Mesodermal cell (in vitro differentiated cells): ENCODE results near the gene EMD.

Experiments used
- H3K27ac ChIP-seq: 2 replicates; pipeline ENCODE4 v1.7.0; 2013; ENCODE audit warnings: mild to moderate bottlenecking, low read depth, low read length, moderate library complexity; ENCODE audit not compliant: severe bottlenecking
- H3K36me3 ChIP-seq: 2 replicates; pipeline ENCODE4 v1.7.1; 2013; ENCODE audit warnings: mild to moderate bottlenecking, low read length, moderate library complexity; ENCODE audit not compliant: control insufficient read depth, insufficient read depth
- H3K4me1 ChIP-seq: one replicate; pipeline ENCODE4 v1.7.1; 2013; ENCODE audit warnings: mild to moderate bottlenecking, low read length; ENCODE audit not compliant: insufficient read depth, control insufficient read depth, poor library complexity, severe bottlenecking
- H3K4me3 ChIP-seq: 2 replicates; pipeline ENCODE4 v1.7.0; 2013; ENCODE audit warnings: low read length, control low read depth, mild to moderate bottlenecking; ENCODE audit not compliant: insufficient read depth, poor library complexity, severe bottlenecking; ENCODE audit errors: extremely low read depth
- H3K9me3 ChIP-seq: 2 replicates; pipeline ENCODE4 v1.7.1; 2013; ENCODE audit warnings: mild to moderate bottlenecking, low read length, moderate library complexity; ENCODE audit not compliant: control insufficient read depth
- WGBS, 2 experiments: methylation state at CpG; one replicate each; pipeline ENCODE4 v1.1.5; 2013; ENCODE audit warnings: missing lambda C conversion rate in 2 of 2; ENCODE audit not compliant: insufficient coverage in 2 of 2; 5-methylcytosine and 5-hydroxymethylcytosine counted together

EMD gene

GRCh38 chrX:154355776-154356140, 23.3 kb upstream of the EMD start:
- H3K36me3 ChIP-seq, result peaks cover 63% of the 10 kb centered on the region
- H3K4me1 ChIP-seq, result no peaks in the 10 kb centered on the region
- 97 to 100% methylated on average over 2 to 10 of the region's 12 CpGs for WGBS, 2 experiments
- H3K27ac ChIP-seq, result no peak overlapping the region
- no peak overlapping the region for H3K4me3 ChIP-seq
- no peaks in the 10 kb centered on the region for H3K9me3 ChIP-seq

GRCh38 chrX:154356596-154356995, 22.5 kb upstream of the EMD start:
- Histone ChIP-seq H3K27ac (no peak overlapping the region), H3K4me1 (no peaks in the 10 kb centered on the region), H3K4me3 (no peak overlapping the region), H3K9me3 (no peaks in the 10 kb centered on the region), H3K36me3 (peaks cover 62% of the 10 kb centered on the region)
- WGBS, 2 experiments, result 97% methylated on average over 5 of the region's 13 CpGs; no CpG with 5 or more reads in 1 of the 2 experiments

GRCh38 chrX:154357205-154357604, 21.9 kb upstream of the EMD start:
- Histone ChIP-seq H3K9me3 (no peaks in the 10 kb centered on the region), H3K4me1 (no peaks in the 10 kb centered on the region), H3K4me3 (no peak overlapping the region), H3K36me3 (peaks cover 60% of the 10 kb centered on the region), H3K27ac (no peak overlapping the region)
- 94 to 98% methylated on average over 14 to 26 of the region's 27 CpGs for WGBS, 2 experiments

GRCh38 chrX:154358011-154358410, 21.1 kb upstream of the EMD start:
- H3K36me3 ChIP-seq, result peaks cover 63% of the 10 kb centered on the region
- no peaks in the 10 kb centered on the region for H3K4me1 ChIP-seq
- H3K9me3 ChIP-seq, result no peaks in the 10 kb centered on the region
- no peak overlapping the region for H3K27ac ChIP-seq
- no peak overlapping the region for H3K4me3 ChIP-seq
- WGBS, 2 experiments, result 96 to 100% methylated on average over 3 to 6 of the region's 11 CpGs

- H3K4me3 ChIP-seq, result no peak overlapping the region
- 96 to 100% methylated on average over 4 to 5 of the region's 6 CpGs for WGBS, 2 experiments
- H3K4me1 ChIP-seq, result no peaks in the 10 kb centered on the region
- H3K27ac ChIP-seq, result no peak overlapping the region
- H3K36me3 ChIP-seq, result peaks cover 63% of the 10 kb centered on the region
- no peaks in the 10 kb centered on the region for H3K9me3 ChIP-seq
Observed at GRCh38 chrX:154358829-154359228, 20.3 kb upstream of the EMD start.

GRCh38 chrX:154359362-154360154, 19.5 kb upstream of the EMD start:
- WGBS, 2 experiments, result 96% methylated on average over 23 of the region's 41 CpGs
- H3K36me3 ChIP-seq, result peaks cover 69% of the 10 kb centered on the region
- no peaks in the 10 kb centered on the region for H3K4me1 ChIP-seq
- no peak overlapping the region for H3K27ac ChIP-seq
- H3K9me3 ChIP-seq, result no peaks in the 10 kb centered on the region
- H3K4me3 ChIP-seq, result no peak overlapping the region

- Histone ChIP-seq H3K36me3 (peaks cover 68% of the 10 kb centered on the region), H3K4me1 (no peaks in the 10 kb centered on the region), H3K9me3 (no peaks in the 10 kb centered on the region), H3K27ac (no peak overlapping the region), H3K4me3 (no peak overlapping the region)
- 94 to 98% methylated on average over 12 to 15 of the region's 34 CpGs for WGBS, 2 experiments
Observed at GRCh38 chrX:154360155-154360713, 18.9 kb upstream of the EMD start.

GRCh38 chrX:154362085-154362742, 16.9 kb upstream of the EMD start:
- peaks cover 3% of the 10 kb centered on the region for H3K4me1 ChIP-seq
- 96% methylated on average over 7 to 18 of the region's 30 CpGs for WGBS, 2 experiments
- H3K4me3 ChIP-seq, result no peak overlapping the region
- no peaks in the 10 kb centered on the region for H3K9me3 ChIP-seq
- H3K36me3 ChIP-seq, result peaks cover 82% of the 10 kb centered on the region
- no peak overlapping the region for H3K27ac ChIP-seq

- WGBS, 2 experiments, result 97 to 98% methylated on average over 11 to 12 of the region's 20 CpGs
- H3K27ac ChIP-seq, result no peak overlapping the region
- no peaks in the 10 kb centered on the region for H3K9me3 ChIP-seq
- peaks cover 76% of the 10 kb centered on the region for H3K36me3 ChIP-seq
- no peak overlapping the region for H3K4me3 ChIP-seq
- peaks cover 10% of the 10 kb centered on the region for H3K4me1 ChIP-seq
Observed at GRCh38 chrX:154363706-154364439, 15.2 kb upstream of the EMD start.

GRCh38 chrX:154365052-154365600, 14.0 kb upstream of the EMD start:
- H3K4me3 ChIP-seq, result no peak overlapping the region
- H3K27ac ChIP-seq, result no peak overlapping the region
- H3K4me1 ChIP-seq, result peaks cover 10% of the 10 kb centered on the region
- WGBS, 2 experiments, result 98 to 100% methylated on average over 4 to 11 of the region's 20 CpGs
- no peaks in the 10 kb centered on the region for H3K9me3 ChIP-seq
- peaks cover 67% of the 10 kb centered on the region for H3K36me3 ChIP-seq
